ENCODE results near the gene STK32A. TPM values are rescaled to one million over a fixed set of nuclear protein-coding genes. Genes with fewer than 3 reads are reported as not detected.

The STK32A gene
- total RNA-seq, 1 experiment from 2014 or later: 1.2 TPM

DNA sequence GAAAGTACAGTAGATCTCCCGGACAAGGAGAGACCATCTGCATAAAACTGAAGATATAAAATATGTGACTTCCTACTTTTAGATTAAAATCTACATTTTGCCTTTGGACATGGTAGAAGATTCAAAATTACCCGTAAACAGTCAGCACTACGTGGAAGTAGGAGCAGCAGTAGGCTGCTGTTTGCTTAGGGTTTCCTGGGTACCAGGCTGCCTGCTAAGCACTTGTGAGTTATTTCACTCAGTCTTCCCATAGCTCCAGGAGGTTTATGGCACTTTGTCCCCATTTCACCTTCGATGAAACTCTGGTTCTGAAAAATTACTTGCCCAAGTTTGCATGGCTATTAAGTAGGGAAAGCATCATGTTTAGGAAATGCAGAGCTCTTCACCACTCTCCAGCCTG is 92.6 kb downstream of the STK32A start:
- no peak overlapping the region for H3K9ac ChIP-seq (ENCODE audit: low read length)
- H3K27me3 ChIP-seq (ENCODE audit: insufficient read depth, low read length): 0 out of 2 replicates have a peak, but pooled peaks cover 5% of the 10 kb centered on the region
- H3K9me3 ChIP-seq (ENCODE audit: control insufficient read depth in 1 of 2, insufficient read depth in 1 of 2, low read depth in 1 of 2, low read length in 2 of 2): no peaks in the 10 kb centered on the region
- no peak overlapping the region for H2AFZ ChIP-seq (ENCODE audit: low read depth, low read length, poor library complexity, severe bottlenecking)
- no peak for TF ChIP-seq SIN3A (IDR thresholded peaks at IDR 0.05; ENCODE audit: low read depth)
- H4K20me1 ChIP-seq (ENCODE audit: insufficient read depth): no peaks in the 10 kb centered on the region
- intact Hi-C loops (cut with micrococcal nuclease): no loop called here
- no TSS peak for BruUV-seq (replicated peaks)
- H3K79me2 ChIP-seq (ENCODE audit: insufficient read depth, low read length): no peaks in the 10 kb centered on the region
- RAD21 ChIA-PET (ENCODE audit: low non-redundant PET in 1 of 2, low total read pairs in 2 of 2, uncharacterized antibody in 2 of 2, unreplicated experiment in 2 of 2): no interaction called here
- ATAC-seq (no peak), DNase-seq (ENCODE audit: low read depth, low spot score) (no peak)
- no peaks in the 10 kb centered on the region for H3K36me3 ChIP-seq (ENCODE audit: control insufficient read depth in 1 of 2, insufficient read depth in 2 of 2, low read length in 2 of 2)
- no peak overlapping the region for H3K4me3 ChIP-seq (replicated peaks in 1 of 2; ENCODE audit: low read depth in 1 of 2, low read length in 2 of 2)
- POLR2A ChIA-PET: no interaction called here
- CTCF ChIA-PET: no interaction called here
- H3K4me1 ChIP-seq (ENCODE audit: control insufficient read depth in 1 of 2, insufficient read depth in 2 of 2, low read length in 2 of 2): no peaks in the 10 kb centered on the region
- no peak overlapping the region for H3K4me2 ChIP-seq (ENCODE audit: low read length)
- no peaks in the 10 kb centered on the region for H3K9me2 ChIP-seq (ENCODE audit: insufficient read depth)
- no peak overlapping the region for H3K27ac ChIP-seq (ENCODE audit: low read depth, low read length)

GRCh38 chr5:147327905-147328304 is 93.1 kb downstream of the STK32A start:
- Histone ChIP-seq H3K9ac (ENCODE audit: low read length) (no peak overlapping the region), H4K20me1 (ENCODE audit: insufficient read depth) (no peaks in the 10 kb centered on the region), H3K9me2 (ENCODE audit: insufficient read depth) (no peaks in the 10 kb centered on the region), H3K36me3 (ENCODE audit: control insufficient read depth in 1 of 2, insufficient read depth in 2 of 2, low read length in 2 of 2) (no peaks in the 10 kb centered on the region), H3K79me2 (ENCODE audit: insufficient read depth, low read length) (no peaks in the 10 kb centered on the region), H2AFZ (ENCODE audit: low read depth, low read length, poor library complexity, severe bottlenecking) (no peak overlapping the region), H3K4me3 (replicated peaks in 1 of 2; ENCODE audit: low read depth in 1 of 2, low read length in 2 of 2) (no peak overlapping the region), H3K27ac (ENCODE audit: low read depth, low read length) (no peak overlapping the region), H3K4me2 (ENCODE audit: low read length) (no peak overlapping the region), H3K27me3 (ENCODE audit: insufficient read depth, low read length) (0 out of 2 replicates have a peak, but pooled peaks cover 5% of the 10 kb centered on the region), H3K9me3 (ENCODE audit: control insufficient read depth in 1 of 2, insufficient read depth in 1 of 2, low read depth in 1 of 2, low read length in 2 of 2) (no peaks in the 10 kb centered on the region), H3K4me1 (ENCODE audit: control insufficient read depth in 1 of 2, insufficient read depth in 2 of 2, low read length in 2 of 2) (no peaks in the 10 kb centered on the region)
- no peak for ATAC-seq
- RAD21 ChIA-PET (ENCODE audit: low non-redundant PET in 1 of 2, low total read pairs in 2 of 2, uncharacterized antibody in 2 of 2, unreplicated experiment in 2 of 2): no interaction called here
- no peak for DNase-seq (ENCODE audit: low read depth, low spot score)
- intact Hi-C loops (cut with micrococcal nuclease): no loop called here
- TF ChIP-seq SP1 (IDR thresholded peaks at IDR 0.05; ENCODE audit: low read depth) (no peak), ZFX (IDR thresholded peaks at IDR 0.05) (no peak), CTCF (IDR thresholded peaks at IDR 0.05 in 2 of 3, conservative IDR thresholded peaks at IDR 0.05 in 1 of 3; ENCODE audit: borderline replicate concordance in 1 of 3, insufficient read depth in 1 of 3, low read depth in 2 of 3, low read length in 2 of 3) (no peak), TCF7L2 (IDR thresholded peaks at IDR 0.05; ENCODE audit: borderline replicate concordance, extremely low read depth, insufficient read depth, insufficient read length) (no peak), ATF3 (IDR thresholded peaks at IDR 0.05) (no peak), SIN3A (IDR thresholded peaks at IDR 0.05; ENCODE audit: low read depth) (no peak)
- TF ChIP-seq, protein P1, sequence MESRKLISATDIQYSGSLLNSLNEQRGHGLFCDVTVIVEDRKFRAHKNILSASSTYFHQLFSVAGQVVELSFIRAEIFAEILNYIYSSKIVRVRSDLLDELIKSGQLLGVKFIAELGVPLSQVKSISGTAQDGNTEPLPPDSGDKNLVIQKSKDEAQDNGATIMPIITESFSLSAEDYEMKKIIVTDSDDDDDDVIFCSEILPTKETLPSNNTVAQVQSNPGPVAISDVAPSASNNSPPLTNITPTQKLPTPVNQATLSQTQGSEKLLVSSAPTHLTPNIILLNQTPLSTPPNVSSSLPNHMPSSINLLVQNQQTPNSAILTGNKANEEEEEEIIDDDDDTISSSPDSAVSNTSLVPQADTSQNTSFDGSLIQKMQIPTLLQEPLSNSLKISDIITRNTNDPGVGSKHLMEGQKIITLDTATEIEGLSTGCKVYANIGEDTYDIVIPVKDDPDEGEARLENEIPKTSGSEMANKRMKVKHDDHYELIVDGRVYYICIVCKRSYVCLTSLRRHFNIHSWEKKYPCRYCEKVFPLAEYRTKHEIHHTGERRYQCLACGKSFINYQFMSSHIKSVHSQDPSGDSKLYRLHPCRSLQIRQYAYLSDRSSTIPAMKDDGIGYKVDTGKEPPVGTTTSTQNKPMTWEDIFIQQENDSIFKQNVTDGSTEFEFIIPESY (IDR thresholded peaks at IDR 0.05; ENCODE audit: extremely low read depth, insufficient replicate concordance, low read length): no peak
- TF ChIP-seq, protein P2, sequence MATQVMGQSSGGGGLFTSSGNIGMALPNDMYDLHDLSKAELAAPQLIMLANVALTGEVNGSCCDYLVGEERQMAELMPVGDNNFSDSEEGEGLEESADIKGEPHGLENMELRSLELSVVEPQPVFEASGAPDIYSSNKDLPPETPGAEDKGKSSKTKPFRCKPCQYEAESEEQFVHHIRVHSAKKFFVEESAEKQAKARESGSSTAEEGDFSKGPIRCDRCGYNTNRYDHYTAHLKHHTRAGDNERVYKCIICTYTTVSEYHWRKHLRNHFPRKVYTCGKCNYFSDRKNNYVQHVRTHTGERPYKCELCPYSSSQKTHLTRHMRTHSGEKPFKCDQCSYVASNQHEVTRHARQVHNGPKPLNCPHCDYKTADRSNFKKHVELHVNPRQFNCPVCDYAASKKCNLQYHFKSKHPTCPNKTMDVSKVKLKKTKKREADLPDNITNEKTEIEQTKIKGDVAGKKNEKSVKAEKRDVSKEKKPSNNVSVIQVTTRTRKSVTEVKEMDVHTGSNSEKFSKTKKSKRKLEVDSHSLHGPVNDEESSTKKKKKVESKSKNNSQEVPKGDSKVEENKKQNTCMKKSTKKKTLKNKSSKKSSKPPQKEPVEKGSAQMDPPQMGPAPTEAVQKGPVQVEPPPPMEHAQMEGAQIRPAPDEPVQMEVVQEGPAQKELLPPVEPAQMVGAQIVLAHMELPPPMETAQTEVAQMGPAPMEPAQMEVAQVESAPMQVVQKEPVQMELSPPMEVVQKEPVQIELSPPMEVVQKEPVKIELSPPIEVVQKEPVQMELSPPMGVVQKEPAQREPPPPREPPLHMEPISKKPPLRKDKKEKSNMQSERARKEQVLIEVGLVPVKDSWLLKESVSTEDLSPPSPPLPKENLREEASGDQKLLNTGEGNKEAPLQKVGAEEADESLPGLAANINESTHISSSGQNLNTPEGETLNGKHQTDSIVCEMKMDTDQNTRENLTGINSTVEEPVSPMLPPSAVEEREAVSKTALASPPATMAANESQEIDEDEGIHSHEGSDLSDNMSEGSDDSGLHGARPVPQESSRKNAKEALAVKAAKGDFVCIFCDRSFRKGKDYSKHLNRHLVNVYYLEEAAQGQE (IDR thresholded peaks at IDR 0.05; ENCODE audit: low read depth): no peak
- CTCF ChIA-PET: no interaction called here
- no TSS peak for BruUV-seq (replicated peaks)
- POLR2A ChIA-PET: no interaction called here
